Adrenal gland (tissue), 19 donors: Measurements from ENCODE around the gene B9D2. TPM values are rescaled to one million over a fixed set of nuclear protein-coding genes. Genes with fewer than 3 reads are reported as not detected.

Experiments used
- DNase-seq, 7 donors: peaks; one replicate each; pipeline ENCODE4 v3.0.0-alpha.2; 2019 to 2020
- H3K27ac ChIP-seq, 5 donors: fragments of 200-600 bp; sonication (generic) in 4 of 5; 1 replicate in 3 of 5; 2 replicates in 2 of 5; pipeline versions ENCODE4 v1.5.1 to v1.8.0; 2016 to 2020; ENCODE audit warnings: mild to moderate bottlenecking in 1 of 5
- H3K27me3 ChIP-seq: fragments of 200-600 bp; 2 replicates; pipeline ENCODE4 v1.8.0; 2021
- H3K36me3 ChIP-seq, 2 donors: fragments of 200-600 bp; replicated peaks in 1 of 2; 1 replicate in 1 of 2; 2 replicates in 1 of 2; pipeline versions ENCODE4 v1.5.1 to v1.8.0; 2018 to 2022
- H3K4me1 ChIP-seq, 2 donors: fragments of 200-600 bp; replicated peaks in 1 of 2; 1 replicate in 1 of 2; 2 replicates in 1 of 2; pipeline versions ENCODE4 v1.5.1 to v1.8.0; 2018 to 2021
- H3K4me3 ChIP-seq, 4 donors: fragments of 200-600 bp; sonication (generic) in 3 of 4; one replicate each; pipeline ENCODE4 v1.5.1; 2016 to 2018
- H3K9me3 ChIP-seq, 3 donors: fragments of 200-600 bp; sonication (generic) in 1 of 3; replicated peaks in 1 of 3; 1 replicate in 2 of 3; 2 replicates in 1 of 3; pipeline versions ENCODE4 v1.5.1 to v1.8.0; 2016 to 2021
- CTCF ChIP-seq, 6 experiments: fragments of 450-650 bp in 4 of 6; fragments of 200-600 bp in 2 of 6; sonication (generic) in 1 of 6; IDR thresholded peaks; 1 replicate in 5 of 6; 2 replicates in 1 of 6; pipeline versions ENCODE4 v1.5.1 to v1.8.0; 2016 to 2021; ENCODE audit warnings: antibody characterized with exemption in 6 of 6, mild to moderate bottlenecking in 2 of 6, moderate library complexity in 1 of 6
- POLR2A ChIP-seq, 2 donors: fragments of 450-650 bp; IDR thresholded peaks; one replicate each; pipeline ENCODE4 v1.6.1; 2017; ENCODE audit warnings: antibody characterized with exemption in 2 of 2, mild to moderate bottlenecking in 2 of 2, moderate library complexity in 1 of 2
- WGBS, 4 donors: extraction: QIAGEN DNeasy Blood & Tissue Kit in 2 of 4; methylation state at CpG; one replicate each; pipeline versions ENCODE4 v1.1.5 to v1.1.7; 2013 to 2017; 5-methylcytosine and 5-hydroxymethylcytosine counted together
- intact Hi-C, 2 donors: fragments of 100-400 bp; cut with DNase I; formaldehyde crosslinking; loops; one replicate each; pipeline versions ENCODE4 v1.14.1 to v1.15.0; 2022 to 2023
- long read RNA-seq, 10 donors: library from polyadenylated mRNA in 3 of 10; unstranded in 2 of 10; stranded (forward) in 1 of 10; transcript quantifications; one replicate each; pipeline ENCODE4 v2.0.0 and lab custom pipeline, GENCODE V29; 2021 to 2026
- polyA plus RNA-seq, 3 donors: library from polyadenylated mRNA; stranded (reverse); fragments of 200-250 nt in 2 of 3; fragments of 350-450 nt in 1 of 3; fragmentation: Illumina TruSeq in 1 of 3; extraction: RNeasy Lipid Tissue Mini Kit (QIAGEN cat#74804) in 1 of 3; gene quantifications; one replicate each; pipeline ENCODE4 v1.2.3, GENCODE V29; 2013 to 2014
- total RNA-seq, 9 donors: library from RNA; depleted of rRNA in 4 of 9; stranded (reverse); fragments of >200 nt in 4 of 9; fragments of 120-200 nt in 1 of 9; fragmentation: NEBNext Ultra II Directional in 1 of 9; extraction: Animal tissue kit (Norgen Biotek cat#: 25700) in 1 of 9; gene quantifications; one replicate each; pipeline versions ENCODE4 v1.1.0 to v1.2.4, GENCODE V29; 2013 to 2023
- donor health status: healthy with polysubstance abuse.
- donor health status: Bipolar disorder and iron deficiency.
- donor health status: DM: yes; HTN: yes; CAD: no.
- donor health status: DM: no; HTN: no; CAD: no.
- donor health status: DM: no; HTN: no; CAD: no.
- donor health status: DM: yes; HTN: yes; CAD: no.

B9D2 gene
- 10 to 100 TPM in 5 of 9 donors, 1 to 10 TPM in 4; 6.4 to 16.8 (median 12.1) TPM for total RNA-seq
- 10 to 100 TPM in 1 of 3 donors, 1 to 10 TPM in 2; 2.7 to 14.4 (median 8.9) TPM for polyA plus RNA-seq
- long read RNA-seq, donor 1, transcript B9D2-201 (4 exons, 1,027 nt), result major isoform, 7 of 7 reads
- long read RNA-seq, donor 1, partial matches to known transcripts, result 0 of 7 reads
- long read RNA-seq, donor 1, other reads (novel, unspliced or antisense), result 0 of 7 reads
- long read RNA-seq, donor 2, partial matches to known transcripts, result 0 of 3 reads
- long read RNA-seq, donor 2, other reads (novel, unspliced or antisense), result 0 of 3 reads
- long read RNA-seq, donor 3, partial matches to known transcripts, result 0 of 1 reads
- long read RNA-seq, donor 3, other reads (novel, unspliced or antisense), result 0 of 1 reads
- long read RNA-seq, donor 4, transcript B9D2-201 (4 exons, 1,027 nt), result major isoform, 10 of 12 reads
- long read RNA-seq, donor 4, partial matches to known transcripts, result 0 of 12 reads
- long read RNA-seq, donor 4, other reads (novel, unspliced or antisense), result 2 of 12 reads
- long read RNA-seq, donor 5, transcript B9D2-201 (4 exons, 1,027 nt), result major isoform, 13 of 15 reads
- long read RNA-seq, donor 5, partial matches to known transcripts, result 1 of 15 reads
- long read RNA-seq, donor 5, other reads (novel, unspliced or antisense), result 1 of 15 reads
- long read RNA-seq, donor 6, transcript B9D2-201 (4 exons, 1,027 nt), result major isoform, 7 of 8 reads
- long read RNA-seq, donor 6, partial matches to known transcripts, result 1 of 8 reads
- long read RNA-seq, donor 6, other reads (novel, unspliced or antisense), result 0 of 8 reads
- long read RNA-seq, donor 7, partial matches to known transcripts, result 0 of 1 reads
- long read RNA-seq, donor 7, other reads (novel, unspliced or antisense), result 0 of 1 reads
- long read RNA-seq, donor 8, partial matches to known transcripts, result 0 of 2 reads
- long read RNA-seq, donor 8, other reads (novel, unspliced or antisense), result 0 of 2 reads
- long read RNA-seq, donor 9, partial matches to known transcripts, result 0 of 4 reads
- long read RNA-seq, donor 9, other reads (novel, unspliced or antisense), result 0 of 4 reads
- long read RNA-seq, donor 10, result 0 reads

- Histone ChIP-seq H3K27ac (peak within 1 kb of the TSS; percentile 95 to 99 (median 98)), H3K4me1 (peaks cover 28 to 29% of the 10 kb centered on the region in 2 donors), H3K4me3 (peak within 1 kb of the TSS in 3 of 4 donors; percentile 71 to 85 (median 73)), H3K9me3 (no peaks in the 10 kb centered on the region), H3K36me3 (no peaks in the 10 kb centered on the region), H3K27me3 (no peaks in the 10 kb centered on the region)
- DNase-seq, result peak; percentile 98 to 99 (median 99)
- TF ChIP-seq CTCF (IDR thresholded peaks at IDR 0.05), result no peak
- peak; percentile 48 to 82 for TF ChIP-seq POLR2A (IDR thresholded peaks at IDR 0.05)
- intact Hi-C loops, result no loop called here
- WGBS, 4 donors, result 0 to 1% (median 1%) methylated on average over 9 to 56 of the region's 56 CpGs
Measured at GRCh38 chr19:41363753-41364523, at the start of gene B9D2. Gene B9D2 (minus strand): TSS chr19:41364149. CDS start chr19:41363519, 630 bp downstream.

- Histone ChIP-seq H3K4me1 (peaks cover 14 to 26% of the 10 kb centered on the region in 2 donors), H3K9me3 (no peaks in the 10 kb centered on the region), H3K36me3 (peaks cover 0 to 58% of the 10 kb centered on the region in 2 donors), H3K27ac (no peak overlapping the region), H3K4me3 (no peak overlapping the region), H3K27me3 (no peaks in the 10 kb centered on the region)
- WGBS, 4 donors, result 92 to 98% (median 95%) methylated on average over 4 to 5 of the region's 5 CpGs
- DNase-seq, result no peak
- TF ChIP-seq POLR2A (IDR thresholded peaks at IDR 0.05), result no peak
- no peak for TF ChIP-seq CTCF (IDR thresholded peaks at IDR 0.05)
- intact Hi-C loops, result no loop called here
Measured at GRCh38 chr19:41412953-41413352, 49.0 kb upstream of the B9D2 start.

- peak; percentile 53 to 94 (median 85) for DNase-seq
- Histone ChIP-seq H3K4me3 (no peak overlapping the region), H3K9me3 (no peaks in the 10 kb centered on the region), H3K4me1 (peaks cover 14 to 26% of the 10 kb centered on the region in 2 donors), H3K36me3 (peaks cover 0 to 51% of the 10 kb centered on the region in 2 donors), H3K27me3 (no peaks in the 10 kb centered on the region), H3K27ac (peak overlapping the region in 3 of 5 donors; percentile 48 to 79 (median 62))
- WGBS, 4 donors, result 53 to 58% (median 57%) methylated on average over 11 of the region's 11 CpGs
- TF ChIP-seq POLR2A (IDR thresholded peaks at IDR 0.05), result peak in 1 of 2 donors; percentile 27
- no peak for TF ChIP-seq CTCF (IDR thresholded peaks at IDR 0.05)
- intact Hi-C loops, result no loop called here
Measured at GRCh38 chr19:41411968-41412265, 48.0 kb upstream of the B9D2 start.
